OCI-LY3 (cell line): Measurements from ENCODE around the gene BPIFB3.

Experiments
- EZH2phosphoT487 ChIP-seq: fragments of 200-600 bp; shearing (Covaris generic); IDR thresholded peaks from 2 replicates; pipeline ENCODE4 v1.6.1; 2018; ENCODE audit warnings: antibody characterized with exemption, mixed run types, low read depth
- TF ChIP-seq, protein P1 (sequence below): fragments of 200-600, 300-600 bp; sonication (generic); IDR thresholded peaks from 2 replicates; pipeline ENCODE4 v1.5.1; 2014; ENCODE audit warnings: antibody characterized with exemption, low read length, low read depth

GRCh38 chr20:33020278-33021161, 33.2 kb upstream of the BPIFB3 start:
- TF ChIP-seq, protein P1, sequence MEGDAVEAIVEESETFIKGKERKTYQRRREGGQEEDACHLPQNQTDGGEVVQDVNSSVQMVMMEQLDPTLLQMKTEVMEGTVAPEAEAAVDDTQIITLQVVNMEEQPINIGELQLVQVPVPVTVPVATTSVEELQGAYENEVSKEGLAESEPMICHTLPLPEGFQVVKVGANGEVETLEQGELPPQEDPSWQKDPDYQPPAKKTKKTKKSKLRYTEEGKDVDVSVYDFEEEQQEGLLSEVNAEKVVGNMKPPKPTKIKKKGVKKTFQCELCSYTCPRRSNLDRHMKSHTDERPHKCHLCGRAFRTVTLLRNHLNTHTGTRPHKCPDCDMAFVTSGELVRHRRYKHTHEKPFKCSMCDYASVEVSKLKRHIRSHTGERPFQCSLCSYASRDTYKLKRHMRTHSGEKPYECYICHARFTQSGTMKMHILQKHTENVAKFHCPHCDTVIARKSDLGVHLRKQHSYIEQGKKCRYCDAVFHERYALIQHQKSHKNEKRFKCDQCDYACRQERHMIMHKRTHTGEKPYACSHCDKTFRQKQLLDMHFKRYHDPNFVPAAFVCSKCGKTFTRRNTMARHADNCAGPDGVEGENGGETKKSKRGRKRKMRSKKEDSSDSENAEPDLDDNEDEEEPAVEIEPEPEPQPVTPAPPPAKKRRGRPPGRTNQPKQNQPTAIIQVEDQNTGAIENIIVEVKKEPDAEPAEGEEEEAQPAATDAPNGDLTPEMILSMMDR = no peak
- TF ChIP-seq EZH2phosphoT487 = no peak
